Stimulated activated CD4-positive, alpha-beta T cell treated with anti-CD3 and anti-CD28 coated beads, Interleukin-4, amount 100 ng/mL, for 4 hours (primary cell): ENCODE measurements around the gene RAD51B.

Source experiments
- DNase-seq, 2 experiments: peaks; one replicate each; pipeline ENCODE4 v3.0.0-alpha.2; 2020

RAD51B gene

GRCh38 chr14:68397371-68397811 lies 577.8 kb downstream of the RAD51B start:
- DNase-seq: no peak

- no peak for DNase-seq
These were observed 578.2 kb downstream of the RAD51B start for GRCh38 chr14:68397822-68398221.

- no peak for DNase-seq
These were observed 578.8 kb downstream of the RAD51B start for GRCh38 chr14:68398370-68398769.

- no peak for DNase-seq
These were observed 580.4 kb downstream of the RAD51B start for GRCh38 chr14:68399971-68400370.

- no peak for DNase-seq
These were observed 581.7 kb downstream of the RAD51B start for GRCh38 chr14:68401317-68401716.

GRCh38 chr14:68401855-68402254 lies 582.3 kb downstream of the RAD51B start:
- no peak for DNase-seq

GRCh38 chr14:68402525-68403101 lies 583.0 kb downstream of the RAD51B start:
- DNase-seq: no peak

- no peak for DNase-seq
These were observed 583.9 kb downstream of the RAD51B start for GRCh38 chr14:68403191-68404145.

GRCh38 chr14:68404146-68404527 lies 584.6 kb downstream of the RAD51B start:
- DNase-seq: no peak

GRCh38 chr14:68404652-68405183 lies 585.1 kb downstream of the RAD51B start:
- DNase-seq: no peak

- DNase-seq: no peak
These were observed 586.4 kb downstream of the RAD51B start for GRCh38 chr14:68405961-68406360.

GRCh38 chr14:68407285-68407684 lies 587.7 kb downstream of the RAD51B start:
- no peak for DNase-seq

- no peak for DNase-seq
These were observed 588.2 kb downstream of the RAD51B start for GRCh38 chr14:68407825-68408224.

- no peak for DNase-seq
These were observed 589.1 kb downstream of the RAD51B start for GRCh38 chr14:68408680-68409079.

GRCh38 chr14:68409387-68409786 lies 589.8 kb downstream of the RAD51B start:
- DNase-seq: no peak

GRCh38 chr14:68412505-68413465 lies 593.2 kb downstream of the RAD51B start:
- no peak for DNase-seq

GRCh38 chr14:68413509-68413908 lies 593.9 kb downstream of the RAD51B start:
- DNase-seq: no peak

GRCh38 chr14:68414121-68414520 lies 594.5 kb downstream of the RAD51B start:
- DNase-seq: no peak

GRCh38 chr14:68416171-68416570 lies 596.6 kb downstream of the RAD51B start:
- DNase-seq: no peak

GRCh38 chr14:68417009-68417650 lies 597.6 kb downstream of the RAD51B start:
- DNase-seq: no peak

- no peak for DNase-seq
These were observed 598.9 kb downstream of the RAD51B start for GRCh38 chr14:68418174-68419118.
